ENCODE data around the gene DCC.

The DCC gene

GRCh38 chr18:53521068-53521467 is 1181.1 kb downstream of the DCC start:
- no peak for DNase-seq (ENCODE audit: low read depth)
- no peaks in the 10 kb centered on the region for H3K9me3 ChIP-seq (ENCODE audit: control insufficient read depth, low read length)
- no peaks in the 10 kb centered on the region for H3K4me1 ChIP-seq (ENCODE audit: control insufficient read depth, insufficient read depth, low read length)
- no peak overlapping the region for H3K4me3 ChIP-seq (ENCODE audit: low read length)
- no peaks in the 10 kb centered on the region for H3K36me3 ChIP-seq (ENCODE audit: control insufficient read depth, insufficient read depth, low read length, severe bottlenecking)
- no peak overlapping the region for H3K9ac ChIP-seq (ENCODE audit: low read length)
- H3K27me3 ChIP-seq (replicated peaks; ENCODE audit: control insufficient read depth, insufficient read depth, low read length) = no peaks in the 10 kb centered on the region

- no peaks in the 10 kb centered on the region for H3K4me1 ChIP-seq (ENCODE audit: control insufficient read depth, insufficient read depth, low read length)
- no peaks in the 10 kb centered on the region for H3K27me3 ChIP-seq (replicated peaks; ENCODE audit: control insufficient read depth, insufficient read depth, low read length)
- no peak overlapping the region for H3K4me3 ChIP-seq (ENCODE audit: low read length)
- no peaks in the 10 kb centered on the region for H3K9me3 ChIP-seq (ENCODE audit: control insufficient read depth, low read length)
- no peak for DNase-seq (ENCODE audit: low read depth)
- no peak overlapping the region for H3K9ac ChIP-seq (ENCODE audit: low read length)
- no peaks in the 10 kb centered on the region for H3K36me3 ChIP-seq (ENCODE audit: control insufficient read depth, insufficient read depth, low read length, severe bottlenecking)
Observed at GRCh38 chr18:53526101-53526870, 1186.3 kb downstream of the DCC start.

- Histone ChIP-seq H3K27me3 (replicated peaks; ENCODE audit: control insufficient read depth, insufficient read depth, low read length) (no peaks in the 10 kb centered on the region), H3K4me3 (ENCODE audit: low read length) (no peak overlapping the region), H3K36me3 (ENCODE audit: control insufficient read depth, insufficient read depth, low read length, severe bottlenecking) (no peaks in the 10 kb centered on the region), H3K9me3 (ENCODE audit: control insufficient read depth, low read length) (no peaks in the 10 kb centered on the region), H3K4me1 (ENCODE audit: control insufficient read depth, insufficient read depth, low read length) (no peaks in the 10 kb centered on the region), H3K9ac (ENCODE audit: low read length) (no peak overlapping the region)
- DNase-seq (ENCODE audit: low read depth) = no peak
Observed at GRCh38 chr18:53527365-53527764, 1187.4 kb downstream of the DCC start.

- no peak overlapping the region for H3K9ac ChIP-seq (ENCODE audit: low read length)
- H3K36me3 ChIP-seq (ENCODE audit: control insufficient read depth, insufficient read depth, low read length, severe bottlenecking) = no peaks in the 10 kb centered on the region
- H3K27me3 ChIP-seq (replicated peaks; ENCODE audit: control insufficient read depth, insufficient read depth, low read length) = no peaks in the 10 kb centered on the region
- no peak for DNase-seq (ENCODE audit: low read depth)
- no peaks in the 10 kb centered on the region for H3K4me1 ChIP-seq (ENCODE audit: control insufficient read depth, insufficient read depth, low read length)
- H3K9me3 ChIP-seq (ENCODE audit: control insufficient read depth, low read length) = no peaks in the 10 kb centered on the region
- no peak overlapping the region for H3K4me3 ChIP-seq (ENCODE audit: low read length)
Observed at GRCh38 chr18:53531187-53531586, 1191.2 kb downstream of the DCC start.

GRCh38 chr18:53531896-53532295 is 1191.9 kb downstream of the DCC start:
- Histone ChIP-seq H3K9ac (ENCODE audit: low read length) (no peak overlapping the region), H3K9me3 (ENCODE audit: control insufficient read depth, low read length) (no peaks in the 10 kb centered on the region), H3K4me3 (ENCODE audit: low read length) (no peak overlapping the region), H3K36me3 (ENCODE audit: control insufficient read depth, insufficient read depth, low read length, severe bottlenecking) (no peaks in the 10 kb centered on the region), H3K4me1 (ENCODE audit: control insufficient read depth, insufficient read depth, low read length) (no peaks in the 10 kb centered on the region), H3K27me3 (replicated peaks; ENCODE audit: control insufficient read depth, insufficient read depth, low read length) (no peaks in the 10 kb centered on the region)
- DNase-seq (ENCODE audit: low read depth) = no peak

GRCh38 chr18:53534203-53534602 is 1194.2 kb downstream of the DCC start:
- H3K9ac ChIP-seq (ENCODE audit: low read length) = no peak overlapping the region
- no peaks in the 10 kb centered on the region for H3K4me1 ChIP-seq (ENCODE audit: control insufficient read depth, insufficient read depth, low read length)
- no peaks in the 10 kb centered on the region for H3K9me3 ChIP-seq (ENCODE audit: control insufficient read depth, low read length)
- H3K36me3 ChIP-seq (ENCODE audit: control insufficient read depth, insufficient read depth, low read length, severe bottlenecking) = no peaks in the 10 kb centered on the region
- H3K4me3 ChIP-seq (ENCODE audit: low read length) = no peak overlapping the region
- no peak for DNase-seq (ENCODE audit: low read depth)
- H3K27me3 ChIP-seq (replicated peaks; ENCODE audit: control insufficient read depth, insufficient read depth, low read length) = no peaks in the 10 kb centered on the region

GRCh38 chr18:53534695-53535094 is 1194.7 kb downstream of the DCC start:
- Histone ChIP-seq H3K4me3 (ENCODE audit: low read length) (no peak overlapping the region), H3K4me1 (ENCODE audit: control insufficient read depth, insufficient read depth, low read length) (no peaks in the 10 kb centered on the region), H3K9ac (ENCODE audit: low read length) (no peak overlapping the region), H3K9me3 (ENCODE audit: control insufficient read depth, low read length) (no peaks in the 10 kb centered on the region), H3K27me3 (replicated peaks; ENCODE audit: control insufficient read depth, insufficient read depth, low read length) (no peaks in the 10 kb centered on the region), H3K36me3 (ENCODE audit: control insufficient read depth, insufficient read depth, low read length, severe bottlenecking) (no peaks in the 10 kb centered on the region)
- no peak for DNase-seq (ENCODE audit: low read depth)

- no peaks in the 10 kb centered on the region for H3K4me1 ChIP-seq (ENCODE audit: control insufficient read depth, insufficient read depth, low read length)
- no peak for DNase-seq (ENCODE audit: low read depth)
- no peaks in the 10 kb centered on the region for H3K36me3 ChIP-seq (ENCODE audit: control insufficient read depth, insufficient read depth, low read length, severe bottlenecking)
- no peak overlapping the region for H3K9ac ChIP-seq (ENCODE audit: low read length)
- H3K9me3 ChIP-seq (ENCODE audit: control insufficient read depth, low read length) = no peaks in the 10 kb centered on the region
- H3K27me3 ChIP-seq (replicated peaks; ENCODE audit: control insufficient read depth, insufficient read depth, low read length) = no peaks in the 10 kb centered on the region
- no peak overlapping the region for H3K4me3 ChIP-seq (ENCODE audit: low read length)
Observed at GRCh38 chr18:53536908-53537307, 1196.9 kb downstream of the DCC start.

GRCh38 chr18:53541924-53542323 is 1201.9 kb downstream of the DCC start:
- no peaks in the 10 kb centered on the region for H3K36me3 ChIP-seq (ENCODE audit: control insufficient read depth, insufficient read depth, low read length, severe bottlenecking)
- H3K4me1 ChIP-seq (ENCODE audit: control insufficient read depth, insufficient read depth, low read length) = no peaks in the 10 kb centered on the region
- no peak overlapping the region for H3K9ac ChIP-seq (ENCODE audit: low read length)
- DNase-seq (ENCODE audit: low read depth) = peak; percentile 33
- no peak overlapping the region for H3K4me3 ChIP-seq (ENCODE audit: low read length)
- no peaks in the 10 kb centered on the region for H3K9me3 ChIP-seq (ENCODE audit: control insufficient read depth, low read length)
- no peaks in the 10 kb centered on the region for H3K27me3 ChIP-seq (replicated peaks; ENCODE audit: control insufficient read depth, insufficient read depth, low read length)

- no peaks in the 10 kb centered on the region for H3K27me3 ChIP-seq (replicated peaks; ENCODE audit: control insufficient read depth, insufficient read depth, low read length)
Observed at GRCh38 chr18:53543711-53544110, 1203.7 kb downstream of the DCC start.

GRCh38 chr18:53544917-53545316 is 1204.9 kb downstream of the DCC start:
- H3K36me3 ChIP-seq (ENCODE audit: control insufficient read depth, insufficient read depth, low read length, severe bottlenecking) = no peaks in the 10 kb centered on the region

More at GRCh38 chr18:53543711-53544110, 1203.7 kb downstream of the DCC start:
- Histone ChIP-seq H3K4me1 (ENCODE audit: control insufficient read depth, insufficient read depth, low read length) (no peaks in the 10 kb centered on the region), H3K36me3 (ENCODE audit: control insufficient read depth, insufficient read depth, low read length, severe bottlenecking) (no peaks in the 10 kb centered on the region), H3K9me3 (ENCODE audit: control insufficient read depth, low read length) (no peaks in the 10 kb centered on the region), H3K9ac (ENCODE audit: low read length) (no peak overlapping the region), H3K4me3 (ENCODE audit: low read length) (no peak overlapping the region)
- DNase-seq (ENCODE audit: low read depth) = no peak

More at GRCh38 chr18:53544917-53545316, 1204.9 kb downstream of the DCC start:
- DNase-seq (ENCODE audit: low read depth) = no peak
- H3K27me3 ChIP-seq (replicated peaks; ENCODE audit: control insufficient read depth, insufficient read depth, low read length) = no peaks in the 10 kb centered on the region
- no peak overlapping the region for H3K9ac ChIP-seq (ENCODE audit: low read length)
- H3K4me3 ChIP-seq (ENCODE audit: low read length) = no peak overlapping the region
- H3K4me1 ChIP-seq (ENCODE audit: control insufficient read depth, insufficient read depth, low read length) = no peaks in the 10 kb centered on the region
- no peaks in the 10 kb centered on the region for H3K9me3 ChIP-seq (ENCODE audit: control insufficient read depth, low read length)

All from adipocyte (in vitro differentiated cells).